Suprapubic skin (tissue), 4 donors: ENCODE results near the gene RNF121.

Experiments
- CTCF ChIP-seq, 2 donors: fragments of 200-600 bp in 1 of 2; fragments of 450-650 bp in 1 of 2; sonication (generic) in 1 of 2; IDR thresholded peaks; one replicate each; pipeline ENCODE4 v1.5.1; 2016 to 2019; ENCODE audit warnings: antibody characterized with exemption in 2 of 2, mild to moderate bottlenecking in 1 of 2, moderate library complexity in 1 of 2
- POLR2A ChIP-seq, 2 donors: fragments of 450-650 bp; IDR thresholded peaks; one replicate each; pipeline ENCODE4 v1.6.1; 2017; ENCODE audit warnings: antibody characterized with exemption in 2 of 2, mild to moderate bottlenecking in 2 of 2, moderate library complexity in 2 of 2
- POLR2AphosphoS5 ChIP-seq, 3 donors: sonication (generic); formaldehyde crosslinking; IDR thresholded peaks; one replicate each; pipeline ENCODE4 v1.6.1; 2017; ENCODE audit warnings: antibody characterized with exemption in 3 of 3

DNA sequence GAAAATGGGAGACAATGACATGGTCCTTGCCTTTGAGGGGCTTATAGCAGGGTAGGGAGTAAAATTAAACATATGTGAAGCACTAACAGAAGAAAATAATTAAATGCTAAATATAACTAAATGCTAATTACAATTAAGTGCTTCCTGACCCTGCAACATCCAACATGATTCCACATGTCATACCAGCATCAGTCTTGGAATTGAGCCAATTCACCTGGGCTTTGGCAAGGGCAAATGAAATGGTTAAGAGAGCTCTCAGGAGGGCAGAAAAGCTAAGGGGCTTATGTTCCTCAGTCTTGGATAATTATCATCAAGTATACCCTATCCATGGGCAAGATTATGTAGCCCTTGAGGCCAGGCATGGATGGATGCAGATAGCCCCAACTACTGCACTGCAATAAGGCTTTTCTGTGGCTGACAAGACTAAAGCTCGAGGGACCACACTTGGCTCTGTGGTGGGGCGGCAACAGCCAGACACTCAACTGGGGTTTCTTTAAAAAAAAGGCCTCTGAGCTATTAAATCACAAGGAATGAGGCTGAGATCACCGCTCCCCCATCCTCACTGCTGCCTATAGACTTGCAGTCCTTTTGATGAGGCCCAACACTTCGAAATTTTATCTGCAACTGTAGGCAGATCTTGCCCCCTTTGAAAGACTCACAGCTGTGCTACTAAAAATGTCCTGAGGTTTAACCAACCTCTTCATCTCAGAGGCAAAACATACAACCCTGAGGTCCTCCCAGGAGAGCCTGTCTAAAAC lies 108.9 kb downstream of the RNF121 start:
- no peak for TF ChIP-seq CTCF (IDR thresholded peaks at IDR 0.05)
- no peak for TF ChIP-seq POLR2AphosphoS5 (IDR thresholded peaks at IDR 0.05)
- no peak for TF ChIP-seq POLR2A (IDR thresholded peaks at IDR 0.05)
